Activated CD8-positive, alpha-beta T cell treated with anti-CD3 and anti-CD28 coated beads, Interleukin-2, amount 10 ng/mL, durations not matched to agents 7 days and 5 days (primary cell): ENCODE measurements around the gene ZG16. TPM values are rescaled to one million over a fixed set of nuclear protein-coding genes. Genes with fewer than 3 reads are reported as not detected.
"Not testable (repeated sequence)": the region's sequence is repeated elsewhere in the genome, so short reads cannot be mapped to it uniquely, and the experiment has no call there.

Source experiments
- ATAC-seq: fragments of 150-1000 bp; cut with Tn5 transposase; one replicate; pipeline ENCODE4 v1.10.0; 2021; ENCODE audit warnings: moderate library complexity
- CTCF ChIA-PET: fragments of 350-600 bp; sonication (Branson Sonifier 250); formaldehyde crosslinking; loops from one replicate; lab custom pipeline; 2021; ENCODE audit warnings: antibody characterized with exemption; lab: Charles Lee
- POLR2A ChIA-PET: fragments of 350-600 bp; sonication (Branson Sonifier 250); formaldehyde crosslinking; loops from one replicate; lab custom pipeline; 2021; ENCODE audit warnings: antibody characterized with exemption; lab: Charles Lee
- DNase-seq: peaks from one replicate; pipeline ENCODE4 v3.0.0-alpha.2; 2020
- H3K27ac Mint-ChIP-seq: one replicate; pipeline ENCODE4 v1.8.0; 2021; ENCODE audit warnings: mild to moderate bottlenecking, mixed read lengths
- H3K27me3 Mint-ChIP-seq: one replicate; pipeline ENCODE4 v1.8.0; 2021; ENCODE audit warnings: low read depth, mixed read lengths
- H3K36me3 Mint-ChIP-seq: one replicate; pipeline ENCODE4 v1.8.0; 2021; ENCODE audit warnings: low read depth, mixed read lengths
- H3K4me1 Mint-ChIP-seq: one replicate; pipeline ENCODE4 v1.8.0; 2021; ENCODE audit warnings: low read depth, mixed read lengths
- H3K4me3 Mint-ChIP-seq: one replicate; pipeline ENCODE4 v1.8.0; 2021; ENCODE audit warnings: mild to moderate bottlenecking, mixed read lengths
- H3K9me3 Mint-ChIP-seq: one replicate; pipeline ENCODE4 v1.8.0; 2022; ENCODE audit warnings: mixed read lengths; ENCODE audit not compliant: insufficient read depth
- total RNA-seq, 2 experiments: library from RNA; stranded (reverse); gene quantifications; one replicate each; pipeline ENCODE4 v1.2.3, GENCODE V29; 2021

ZG16 gene
- total RNA-seq: not detected

GRCh38 chr16:29777576-29778350 is at the start of gene ZG16:
TSS of gene ZG16 (plus strand) at chr16:29778256. CDS start at chr16:29779267, 1,011 bp downstream.
- Mint-ChIP-seq H3K27ac (no peak within 1 kb of the TSS), H3K27me3 (peaks cover 18% of the 10 kb centered on the region), H3K36me3 (no peaks in the 10 kb centered on the region), H3K4me3 (no peak within 1 kb of the TSS), H3K4me1 (peaks cover 6% of the 10 kb centered on the region), H3K9me3 (no peaks in the 10 kb centered on the region)
- CTCF ChIA-PET: interaction anchor here (1.2 to 2.3 kb wide), 3 partner anchors 8 to 71 kb away, joined by 3 to 9 read pairs (median 4); partner anchors contain the start of gene KIF22
- POLR2A ChIA-PET: interaction anchor here (0.9 kb wide), 1 partner anchor 34 kb away, joined by 3 read pairs; no protein-coding TSS in a partner anchor
- DNase-seq (no peak), ATAC-seq (no peak)

- DNase-seq: no peak
- ChIA-PET CTCF (interaction anchor here (0.7 to 1.8 kb wide), 8 partner anchors 9 to 87 kb away, joined by 3 to 12 read pairs (median 4); partner anchors contain the start of gene PAGR1), POLR2A (interaction anchor here (0.7 to 1.6 kb wide), 2 partner anchors 10 to 75 kb away, joined by 3 to 4 read pairs; no protein-coding TSS in a partner anchor)
- peaks cover 6% of the 10 kb centered on the region for H3K27me3 Mint-ChIP-seq
- peaks cover 6% of the 10 kb centered on the region for H3K36me3 Mint-ChIP-seq
- no peak for ATAC-seq
- H3K27ac Mint-ChIP-seq: no peak overlapping the region
- peaks cover 33% of the 10 kb centered on the region for H3K4me1 Mint-ChIP-seq
- peaks cover 7% of the 10 kb centered on the region for H3K9me3 Mint-ChIP-seq
- no peak overlapping the region for H3K4me3 Mint-ChIP-seq
These were observed 48.9 kb upstream of the ZG16 start for GRCh38 chr16:29729116-29729521.

GRCh38 chr16:29730649-29731048 is 47.4 kb upstream of the ZG16 start:
- ATAC-seq (no peak), DNase-seq (no peak)
- ChIA-PET CTCF (interaction anchor here (1.0 to 1.9 kb wide), 4 partner anchors 28 to 86 kb away, joined by 3 to 6 read pairs (median 4); partner anchors contain the start of gene PAGR1), POLR2A (interaction anchor here (1.2 to 1.6 kb wide), 3 partner anchors 8 to 231 kb away, joined by 3 to 4 read pairs (median 3); partner anchors contain the start of gene TMEM219)
- H3K4me3 Mint-ChIP-seq: no peak overlapping the region
- peak overlapping the region; percentile 8 for H3K27ac Mint-ChIP-seq
- H3K9me3 Mint-ChIP-seq: peaks cover 7% of the 10 kb centered on the region
- H3K27me3 Mint-ChIP-seq: peaks cover 6% of the 10 kb centered on the region
- H3K4me1 Mint-ChIP-seq: peaks cover 33% of the 10 kb centered on the region
- peaks cover 9% of the 10 kb centered on the region for H3K36me3 Mint-ChIP-seq

GRCh38 chr16:29731768-29732601 is 46.1 kb upstream of the ZG16 start:
- peak; percentile 43 for DNase-seq
- H3K27me3 Mint-ChIP-seq, H3K4me3 Mint-ChIP-seq, H3K9me3 Mint-ChIP-seq: not testable (repeated sequence)
- Mint-ChIP-seq H3K4me1 (peaks cover 37% of the 10 kb centered on the region), H3K27ac (peak overlapping the region; percentile 43), H3K36me3 (peaks cover 14% of the 10 kb centered on the region)
- CTCF ChIA-PET: interaction anchor here (0.9 to 1.9 kb wide), 5 partner anchors 10 to 116 kb away, joined by 3 to 4 read pairs (median 4); partner anchors contain the start of gene PAGR1
- POLR2A ChIA-PET: interaction anchor here (0.6 to 1.2 kb wide), 6 partner anchors 12 to 639 kb away, joined by 3 to 5 read pairs (median 4); partner anchors contain the start of gene TMEM219
- ATAC-seq: peak; percentile 66

- peaks cover 21% of the 10 kb centered on the region for H3K36me3 Mint-ChIP-seq
- ChIA-PET CTCF (no interaction called here), POLR2A (no interaction called here)
- H3K4me1 Mint-ChIP-seq: peaks cover 51% of the 10 kb centered on the region
- H3K27me3 Mint-ChIP-seq: peaks cover 3% of the 10 kb centered on the region
- no peak overlapping the region for H3K4me3 Mint-ChIP-seq
- H3K27ac Mint-ChIP-seq: no peak overlapping the region
- peaks cover 7% of the 10 kb centered on the region for H3K9me3 Mint-ChIP-seq
- DNase-seq: no peak
- no peak for ATAC-seq
These were observed 43.3 kb upstream of the ZG16 start for GRCh38 chr16:29734786-29735185.

GRCh38 chr16:29736112-29736511 is 41.9 kb upstream of the ZG16 start:
- DNase-seq (no peak), ATAC-seq (no peak)
- peaks cover 57% of the 10 kb centered on the region for H3K4me1 Mint-ChIP-seq
- CTCF ChIA-PET: interaction anchor here (1.6 kb wide), 1 partner anchor 10 kb away, joined by 3 read pairs; no protein-coding TSS in a partner anchor
- H3K9me3 Mint-ChIP-seq: peaks cover 7% of the 10 kb centered on the region
- no peak overlapping the region for H3K4me3 Mint-ChIP-seq
- peaks cover 3% of the 10 kb centered on the region for H3K27me3 Mint-ChIP-seq
- H3K27ac Mint-ChIP-seq: no peak overlapping the region
- peaks cover 31% of the 10 kb centered on the region for H3K36me3 Mint-ChIP-seq
- POLR2A ChIA-PET: interaction anchor here (0.6 to 1.4 kb wide), 3 partner anchors 10 to 54 kb away, joined by 3 to 7 read pairs (median 3); partner anchors contain the start of gene KIF22

GRCh38 chr16:29736764-29737163 is 41.3 kb upstream of the ZG16 start:
- peaks cover 3% of the 10 kb centered on the region for H3K27me3 Mint-ChIP-seq

GRCh38 chr16:29737713-29738112 is 40.3 kb upstream of the ZG16 start:
- no peak overlapping the region for H3K4me3 Mint-ChIP-seq
- DNase-seq (no peak), ATAC-seq (no peak)
- peaks cover 4% of the 10 kb centered on the region for H3K9me3 Mint-ChIP-seq
- H3K27me3 Mint-ChIP-seq: peaks cover 3% of the 10 kb centered on the region
- H3K27ac Mint-ChIP-seq: peak overlapping the region; percentile 77
- peaks cover 56% of the 10 kb centered on the region for H3K4me1 Mint-ChIP-seq
- peaks cover 43% of the 10 kb centered on the region for H3K36me3 Mint-ChIP-seq
- POLR2A ChIA-PET: interaction anchor here (2.3 kb wide), 1 partner anchor 53 kb away, joined by 9 read pairs; the partner anchor contains the start of gene KIF22
- CTCF ChIA-PET: interaction anchor here (1.9 to 3.2 kb wide), 4 partner anchors 8 to 47 kb away, joined by 4 to 21 read pairs (median 10); no protein-coding TSS in a partner anchor

More at GRCh38 chr16:29736764-29737163, 41.3 kb upstream of the ZG16 start:
- Mint-ChIP-seq H3K27ac (no peak overlapping the region), H3K4me3 (no peak overlapping the region), H3K36me3 (peaks cover 38% of the 10 kb centered on the region), H3K9me3 (peaks cover 7% of the 10 kb centered on the region), H3K4me1 (peaks cover 59% of the 10 kb centered on the region)
- ATAC-seq (no peak), DNase-seq (no peak)
- ChIA-PET CTCF (interaction anchor here (1.6 to 3.2 kb wide), 2 partner anchors 10 to 48 kb away, joined by 3 to 21 read pairs; no protein-coding TSS in a partner anchor), POLR2A (interaction anchor here (0.7 kb wide), 1 partner anchor 239 kb away, joined by 3 read pairs; no protein-coding TSS in a partner anchor)

GRCh38 chr16:29738514-29738913 is 39.5 kb upstream of the ZG16 start:
- peak; percentile 83 for ATAC-seq
- Mint-ChIP-seq H3K4me1 (peaks cover 60% of the 10 kb centered on the region), H3K9me3 (no peaks in the 10 kb centered on the region), H3K36me3 (peaks cover 49% of the 10 kb centered on the region), H3K27ac (peak overlapping the region; percentile 77), H3K4me3 (peak overlapping the region; percentile 40), H3K27me3 (peaks cover 3% of the 10 kb centered on the region)
- DNase-seq: peak; percentile 66
- ChIA-PET POLR2A (interaction anchor here (0.6 to 2.3 kb wide), 4 partner anchors 9 to 703 kb away, joined by 3 to 9 read pairs (median 4); partner anchors contain the start of gene KIF22), CTCF (interaction anchor here (0.6 to 3.2 kb wide), 13 partner anchors 9 to 79 kb away, joined by 3 to 24 read pairs (median 5); partner anchors contain the start of genes KIF22 and PAGR1)

- not testable (repeated sequence) for ATAC-seq, H3K27me3 Mint-ChIP-seq, H3K4me3 Mint-ChIP-seq, DNase-seq, H3K9me3 Mint-ChIP-seq
- H3K4me1 Mint-ChIP-seq: peaks cover 70% of the 10 kb centered on the region
- POLR2A ChIA-PET: interaction anchor here (2.3 kb wide), 1 partner anchor 51 kb away, joined by 9 read pairs; the partner anchor contains the start of gene KIF22
- H3K36me3 Mint-ChIP-seq: peaks cover 59% of the 10 kb centered on the region
- CTCF ChIA-PET: interaction anchor here (2.0 to 3.2 kb wide), 2 partner anchors 45 to 50 kb away, joined by 21 to 24 read pairs; partner anchors contain the start of gene KIF22
- peak overlapping the region; percentile 13 for H3K27ac Mint-ChIP-seq
These were observed 38.0 kb upstream of the ZG16 start for GRCh38 chr16:29739927-29740629.
